GM12878 (cell line): Measurements from ENCODE around the gene XAB2. TPM values are rescaled to one million over a fixed set of nuclear protein-coding genes. Genes with fewer than 3 reads are reported as not detected.

Experiments
- ATAC-seq: fragments of 200-7000 bp; cut with Tn5 transposase; 3 replicates; pipeline ENCODE4 v1.9.1; 2020; ENCODE audit warnings: mild to moderate bottlenecking, moderate library complexity
- BruUV-seq: library from RNA; stranded (reverse); fragments of 400-500 nt; replicated peaks from 2 replicates; lab custom pipeline; 2021; lab: Mats Ljungman, UMichigan
- CTCF ChIA-PET: fragments of 300-600 bp; sonication (Branson Sonifier 250); formaldehyde crosslinking; extraction: SDS; loops from one replicate; lab custom pipeline; 2021; ENCODE audit warnings: inconsistent platforms; lab: Yijun Ruan, JAX
- POLR2A ChIA-PET: fragments of 350-600 bp; formaldehyde crosslinking; extraction: SDS; loops from one replicate; lab custom pipeline; 2021; ENCODE audit warnings: inconsistent platforms; lab: Charles Lee
- RAD21 ChIA-PET: fragments of 300-600 bp; sonication (Branson Sonifier 250); formaldehyde crosslinking; loops from one replicate; lab custom pipeline; 2023; ENCODE audit warnings: antibody characterized with exemption; ENCODE audit not compliant: unreplicated experiment; lab: Charles Lee
- SMC1A ChIA-PET: fragments of 300-600 bp; sonication (Branson Sonifier 250); formaldehyde crosslinking; loops from one replicate; lab custom pipeline; 2023; ENCODE audit not compliant: unreplicated experiment, uncharacterized antibody; lab: Charles Lee
- DNase-seq: peaks from one replicate; pipeline ENCODE4 v3.0.0-alpha.2; 2011; ENCODE audit warnings: low read depth, low spot score
- FAIRE-seq: peaks from 3 replicates; lab custom pipeline; 2011; peaks lifted over from hg19 to GRCh38; lab: Jason Lieb, UNC
- H2AFZ ChIP-seq: 2 replicates; pipeline ENCODE4 v1.6.0; 2011; ENCODE audit warnings: low read depth, low read length, control low read depth; ENCODE audit not compliant: control insufficient read depth
- H3K27ac ChIP-seq: 2 replicates; pipeline ENCODE4 v1.5.1; 2011; ENCODE audit warnings: control low read depth; ENCODE audit not compliant: control insufficient read depth, insufficient read depth
- H3K27me3 ChIP-seq, 2 experiments: replicated peaks in 1 of 2; 2 replicates each; pipeline versions ENCODE4 v1.6.0 to v1.6.1; 2011; ENCODE audit warnings: low read length in 1 of 2; ENCODE audit not compliant: control insufficient read depth in 2 of 2, insufficient read depth in 2 of 2
- H3K36me3 ChIP-seq, 2 experiments: 2 replicates each; pipeline ENCODE4 v1.5.1; 2011; ENCODE audit warnings: low read length in 1 of 2; ENCODE audit not compliant: control insufficient read depth in 2 of 2, insufficient read depth in 2 of 2
- H3K4me1 ChIP-seq: 2 replicates; pipeline ENCODE4 v1.6.1; 2011; ENCODE audit warnings: mild to moderate bottlenecking, low read length, moderate library complexity, mixed read lengths; ENCODE audit not compliant: control insufficient read depth, insufficient read depth
- H3K4me2 ChIP-seq: 2 replicates; pipeline ENCODE4 v1.6.0; 2011; ENCODE audit warnings: control low read depth; ENCODE audit not compliant: control insufficient read depth, insufficient read depth
- H3K4me3 ChIP-seq: fragments of 200-600 bp; sonication (generic); 2 replicates; pipeline ENCODE4 v1.5.1; 2016
- H3K79me2 ChIP-seq: 2 replicates; pipeline ENCODE4 v1.6.0; 2011; ENCODE audit warnings: low read length; ENCODE audit not compliant: control insufficient read depth, insufficient read depth
- H3K9ac ChIP-seq: 2 replicates; pipeline ENCODE4 v1.8.0; 2011; ENCODE audit warnings: low read length, control low read depth, mixed read lengths; ENCODE audit not compliant: control insufficient read depth, insufficient read depth
- H3K9me3 ChIP-seq: replicated peaks from 3 replicates; pipeline ENCODE4 v1.5.1; 2011; ENCODE audit warnings: mild to moderate bottlenecking, low read length; ENCODE audit not compliant: control insufficient read depth, insufficient read depth
- H4K20me1 ChIP-seq: 2 replicates; pipeline ENCODE4 v1.6.0; 2011; ENCODE audit not compliant: control insufficient read depth, insufficient read depth
- BCL11A ChIP-seq: IDR thresholded peaks from 2 replicates; pipeline ENCODE4 v1.6.1; 2011; ENCODE audit warnings: low read depth, low read length
- CHD1 ChIP-seq: IDR thresholded peaks from 2 replicates; pipeline ENCODE4 v1.6.1; 2012; ENCODE audit warnings: low read depth, low read length, improper control_type of control experiment
- DPF2 ChIP-seq: fragments of 450-650 bp; IDR thresholded peaks from 2 replicates; pipeline ENCODE4 v1.6.1; 2017; ENCODE audit warnings: mild to moderate bottlenecking
- EZH2 ChIP-seq: IDR thresholded peaks from 2 replicates; pipeline ENCODE4 v1.6.1; 2012; ENCODE audit warnings: low read depth, mild to moderate bottlenecking, control low read depth, inconsistent platforms, low read length, borderline replicate concordance; ENCODE audit not compliant: control insufficient read depth
- HCFC1 ChIP-seq: fragments of 150-350 bp; IDR thresholded peaks from 2 replicates; pipeline ENCODE4 v1.6.1; 2014; ENCODE audit warnings: low read length
- KLF5 ChIP-seq: fragments of 450-650 bp; IDR thresholded peaks from 2 replicates; pipeline ENCODE4 v1.6.1; 2014; ENCODE audit warnings: mild to moderate bottlenecking; ENCODE audit not compliant: partially characterized antibody
- MEF2B ChIP-seq: fragments of 450-650 bp; IDR thresholded peaks from 2 replicates; pipeline ENCODE4 v1.6.1; 2018; ENCODE audit warnings: mild to moderate bottlenecking, moderate library complexity; ENCODE audit not compliant: partially characterized antibody, poor library complexity, severe bottlenecking
- PAX8 ChIP-seq: fragments of 450-650 bp; IDR thresholded peaks from 2 replicates; pipeline ENCODE4 v1.6.1; 2017; ENCODE audit warnings: mild to moderate bottlenecking, moderate library complexity
- PKNOX1 ChIP-seq: fragments of 450-650 bp; IDR thresholded peaks from 2 replicates; pipeline ENCODE4 v1.6.1; 2016; ENCODE audit warnings: mild to moderate bottlenecking
- RCOR1 ChIP-seq: conservative IDR thresholded peaks from 2 replicates; pipeline ENCODE4 v1.6.1; 2012; ENCODE audit warnings: low read depth, low read length, improper control_type of control experiment
- RUNX3 ChIP-seq: IDR thresholded peaks from 2 replicates; pipeline ENCODE4 v1.6.1; 2012; ENCODE audit warnings: low read length, inconsistent platforms
- SP1 ChIP-seq: IDR thresholded peaks from one replicate; pipeline ENCODE4 v1.6.1; 2011; ENCODE audit warnings: low read depth, low read length
- SREBF2 ChIP-seq: IDR thresholded peaks from 2 replicates; pipeline ENCODE4 v1.6.1; 2012; ENCODE audit warnings: mild to moderate bottlenecking, low read length
- SUZ12 ChIP-seq: fragments of 200-600 bp; sonication (generic); IDR thresholded peaks from one replicate; pipeline ENCODE4 v1.6.1; 2018; ENCODE audit warnings: antibody characterized with exemption, mild to moderate bottlenecking; ENCODE audit not compliant: unreplicated experiment
- ZNF217 ChIP-seq: fragments of 450-650 bp; IDR thresholded peaks from 2 replicates; pipeline ENCODE4 v1.6.1; 2017; ENCODE audit warnings: antibody characterized with exemption, mild to moderate bottlenecking
- ZNF622 ChIP-seq: fragments of 450-650 bp; IDR thresholded peaks from 2 replicates; pipeline ENCODE4 v1.6.1; 2017; ENCODE audit warnings: mild to moderate bottlenecking, inconsistent platforms
- WGBS: methylation state at CpG from one replicate; pipeline ENCODE4 v1.1.6; 2016; ENCODE audit warnings: low lambda C conversion rate; ENCODE audit not compliant: insufficient replicate concordance, insufficient coverage; ENCODE audit errors: missing lambda C conversion rate; 5-methylcytosine and 5-hydroxymethylcytosine counted together
- in situ Hi-C: fragments of 300-500 bp; cut with MboI; formaldehyde crosslinking; loops from 9 replicates; pipeline ENCODE4 v1.14.3; 2018; ENCODE audit warnings: mixed read lengths
- intact Hi-C: fragments of 100-400 bp; cut with micrococcal nuclease; formaldehyde crosslinking; loops from one replicate; pipeline ENCODE4 v1.14.2; 2022; ENCODE audit not compliant: unreplicated experiment
- polyA plus RNA-seq, 11 experiments: library from polyadenylated mRNA; depleted of rRNA in 4 of 11; unstranded in 6 of 11; stranded (reverse) in 5 of 11; fragments of >200 nt; fragmentation: Nextera tagmentation in 4 of 11; fragmentation: Illumina TruSeq in 1 of 11; extraction: Ambion mirVana in 4 of 11; extraction: Trizol in 1 of 11; gene quantifications; 1 replicate in 1 of 11; 2 replicates in 10 of 11; pipeline versions ENCODE4 v1.2.1 to v1.2.3, GENCODE V29; 2011 to 2016; ENCODE audit warnings: inconsistent platforms in 2 of 11, missing spikeins in 2 of 11, low read depth in 1 of 11
- total RNA-seq, 4 experiments: library from RNA; depleted of rRNA in 3 of 4; stranded (reverse); fragments of >200 nt in 3 of 4; fragmentation: Illumina TruSeq in 1 of 4; extraction: Trizol in 1 of 4; gene quantifications; 2 replicates each; pipeline versions ENCODE4 v1.2.1 to v1.2.3, GENCODE V29; 2013 to 2021
- TF ChIP-seq, protein P1 (sequence below): IDR thresholded peaks from 2 replicates; pipeline ENCODE4 v1.6.1; 2011; ENCODE audit warnings: mild to moderate bottlenecking, low read depth, low read length, moderate library complexity; ENCODE audit not compliant: insufficient replicate concordance
- TF ChIP-seq, protein P2 (sequence below): IDR thresholded peaks from 2 replicates; pipeline ENCODE4 v1.6.1; 2011; ENCODE audit warnings: borderline replicate concordance, low read depth, mild to moderate bottlenecking, moderate library complexity, mixed read lengths, low read length; ENCODE audit not compliant: insufficient read depth; ENCODE audit errors: extremely low read length
- TF ChIP-seq, protein P3 (sequence below): IDR thresholded peaks from 2 replicates; pipeline ENCODE4 v1.6.1; 2012; ENCODE audit warnings: low read depth, low read length, improper control_type of control experiment

XAB2 gene
- total and polyA plus RNA-seq, 10 of the 15 experiments (the other 5 are each of a cell fraction or from before 2014, with no cell fraction given), result 0.34 to 45.1 (median 18.8) TPM

- TF ChIP-seq, protein P1, sequence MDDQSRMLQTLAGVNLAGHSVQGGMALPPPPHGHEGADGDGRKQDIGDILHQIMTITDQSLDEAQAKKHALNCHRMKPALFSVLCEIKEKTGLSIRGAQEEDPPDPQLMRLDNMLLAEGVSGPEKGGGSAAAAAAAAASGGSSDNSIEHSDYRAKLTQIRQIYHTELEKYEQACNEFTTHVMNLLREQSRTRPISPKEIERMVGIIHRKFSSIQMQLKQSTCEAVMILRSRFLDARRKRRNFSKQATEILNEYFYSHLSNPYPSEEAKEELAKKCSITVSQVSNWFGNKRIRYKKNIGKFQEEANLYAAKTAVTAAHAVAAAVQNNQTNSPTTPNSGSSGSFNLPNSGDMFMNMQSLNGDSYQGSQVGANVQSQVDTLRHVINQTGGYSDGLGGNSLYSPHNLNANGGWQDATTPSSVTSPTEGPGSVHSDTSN, result no peak
- TF ChIP-seq ZNF217, result no peak
- no peak for TF ChIP-seq EZH2
- TF ChIP-seq PAX8, result no peak
- TF ChIP-seq DPF2, result no peak
- TF ChIP-seq RUNX3, result no peak
These were observed 12.2 kb downstream of the XAB2 start (continued) for GRCh38 chr19:7617172-7617571.

DNA sequence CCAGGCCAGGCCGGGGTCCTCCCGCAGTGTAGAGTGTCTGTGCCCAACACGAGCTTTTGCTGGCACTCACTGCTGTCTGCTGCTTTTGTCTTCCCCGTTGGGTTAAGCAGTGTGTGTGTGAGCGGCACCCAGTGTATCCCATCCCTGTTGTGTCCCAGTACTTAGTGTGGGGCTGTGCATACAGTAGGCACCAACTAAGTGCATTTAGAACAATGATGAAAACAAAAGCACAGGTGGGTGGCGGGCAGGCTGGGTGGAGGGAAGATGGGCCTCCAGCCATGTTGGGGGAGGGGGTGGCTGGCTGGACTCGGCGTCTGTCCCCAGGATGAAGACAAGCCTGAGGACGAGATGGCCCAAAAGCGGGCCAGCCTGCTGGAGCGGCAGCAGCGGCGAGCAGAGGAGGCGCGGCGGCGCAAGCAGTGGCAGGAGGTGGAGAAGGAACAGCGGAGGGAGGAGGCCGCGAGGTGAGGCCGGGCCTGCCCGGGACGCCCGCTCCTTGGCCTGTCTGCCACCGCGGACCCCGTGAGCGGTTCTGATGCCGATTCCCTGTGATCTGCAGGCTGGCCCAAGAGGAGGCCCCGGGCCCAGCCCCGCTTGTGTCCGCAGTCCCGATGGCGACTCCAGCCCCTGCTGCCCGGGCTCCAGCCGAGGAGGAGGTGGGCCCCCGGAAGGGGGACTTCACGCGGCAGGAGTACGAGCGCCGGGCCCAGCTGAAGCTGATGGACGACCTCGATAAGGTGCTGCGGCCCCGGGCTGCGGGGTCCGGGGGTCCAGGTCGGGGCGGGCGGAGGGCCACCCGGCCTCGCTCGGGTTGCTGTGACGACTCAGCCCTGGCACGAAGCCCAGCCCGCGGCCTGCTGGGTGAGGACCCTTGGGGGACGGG lies 14.2 kb downstream of the XAB2 start:
- Histone ChIP-seq H3K9me3 (no peaks in the 10 kb centered on the region), H3K4me2 (no peak overlapping the region), H3K36me3 (peaks cover 0 to 4% of the 10 kb centered on the region in 2 experiments; a peak in 3 of 4 replicates), H3K79me2 (no peaks in the 10 kb centered on the region), H3K9ac (no peak overlapping the region), H3K4me1 (no peaks in the 10 kb centered on the region), H4K20me1 (no peaks in the 10 kb centered on the region), H2AFZ (no peak overlapping the region), H3K4me3 (no peak overlapping the region), H3K27ac (no peak overlapping the region), H3K27me3 (no peaks in the 10 kb centered on the region)
- no TSS peak for BruUV-seq
- ATAC-seq (no peak), DNase-seq (no peak), FAIRE-seq (no peak)
- ChIA-PET POLR2A (no interaction called here), CTCF (no interaction called here), RAD21 (no interaction called here), SMC1A (no interaction called here)
- in situ Hi-C loops (no loop called here), intact Hi-C loops (no loop called here)
- 91% methylated on average over 37 of the region's 59 CpGs for WGBS
- TF ChIP-seq ZNF622 (no peak), RCOR1 (no peak), SP1 (no peak), CHD1 (no peak), MEF2B (no peak), BCL11A (no peak), HCFC1 (no peak), SREBF2 (no peak), SUZ12 (no peak), PKNOX1 (no peak), KLF5 (no peak)
- TF ChIP-seq, protein P2, sequence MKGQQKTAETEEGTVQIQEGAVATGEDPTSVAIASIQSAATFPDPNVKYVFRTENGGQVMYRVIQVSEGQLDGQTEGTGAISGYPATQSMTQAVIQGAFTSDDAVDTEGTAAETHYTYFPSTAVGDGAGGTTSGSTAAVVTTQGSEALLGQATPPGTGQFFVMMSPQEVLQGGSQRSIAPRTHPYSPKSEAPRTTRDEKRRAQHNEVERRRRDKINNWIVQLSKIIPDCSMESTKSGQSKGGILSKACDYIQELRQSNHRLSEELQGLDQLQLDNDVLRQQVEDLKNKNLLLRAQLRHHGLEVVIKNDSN, result no peak
- TF ChIP-seq, protein P3, sequence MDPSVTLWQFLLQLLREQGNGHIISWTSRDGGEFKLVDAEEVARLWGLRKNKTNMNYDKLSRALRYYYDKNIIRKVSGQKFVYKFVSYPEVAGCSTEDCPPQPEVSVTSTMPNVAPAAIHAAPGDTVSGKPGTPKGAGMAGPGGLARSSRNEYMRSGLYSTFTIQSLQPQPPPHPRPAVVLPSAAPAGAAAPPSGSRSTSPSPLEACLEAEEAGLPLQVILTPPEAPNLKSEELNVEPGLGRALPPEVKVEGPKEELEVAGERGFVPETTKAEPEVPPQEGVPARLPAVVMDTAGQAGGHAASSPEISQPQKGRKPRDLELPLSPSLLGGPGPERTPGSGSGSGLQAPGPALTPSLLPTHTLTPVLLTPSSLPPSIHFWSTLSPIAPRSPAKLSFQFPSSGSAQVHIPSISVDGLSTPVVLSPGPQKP, result no peak
